ENCODE data around the gene LSM14B.
A peak's percentile ranks its signal among the peaks of the same experiment; 100 is the strongest.

LSM14B gene

GRCh38 chr20:62139636-62140035 is 17.4 kb downstream of the LSM14B start:
- Histone ChIP-seq H3K27ac (replicated peaks) (no peak overlapping the region), H3K27me3 (ENCODE audit: insufficient read depth, poor library complexity, severe bottlenecking) (no peaks in the 10 kb centered on the region), H3K4me3 (replicated peaks; ENCODE audit: insufficient read depth, low read length) (no peak overlapping the region)
- no peak for DNase-seq (ENCODE audit: low read depth in 1 of 2, low spot score in 1 of 2)
- TF ChIP-seq REST (IDR thresholded peaks at IDR 0.05; ENCODE audit: insufficient replicate concordance, low read depth) (no peak), POLR2AphosphoS5 (IDR thresholded peaks at IDR 0.05; ENCODE audit: low read depth) (no peak)

GRCh38 chr20:62141043-62141396 is 18.7 kb downstream of the LSM14B start:
- H3K4me3 ChIP-seq (replicated peaks; ENCODE audit: insufficient read depth, low read length) = peak overlapping the region; percentile 11; the same call in 1 of the 2 replicates
- no peak; the same call in 1 of the 2 replicates for TF ChIP-seq POLR2AphosphoS5 (IDR thresholded peaks at IDR 0.05; ENCODE audit: low read depth)
- TF ChIP-seq GABPA (IDR thresholded peaks at IDR 0.05; ENCODE audit: low read depth) = no peak
- TF ChIP-seq CTCF (IDR thresholded peaks at IDR 0.05; ENCODE audit: insufficient read depth, low read length) = no peak
- H3K27ac ChIP-seq (replicated peaks) = peak overlapping the region; percentile 93
- no peaks in the 10 kb centered on the region for H3K27me3 ChIP-seq (ENCODE audit: insufficient read depth, poor library complexity, severe bottlenecking)
- no peak for DNase-seq (ENCODE audit: low read depth in 1 of 2, low spot score in 1 of 2)

- DNase-seq (ENCODE audit: low read depth in 1 of 2, low spot score in 1 of 2) = peak; percentile 55 to 68
- TF ChIP-seq CTCF (IDR thresholded peaks at IDR 0.05; ENCODE audit: insufficient read depth, low read length) (peak; percentile 24), REST (IDR thresholded peaks at IDR 0.05; ENCODE audit: insufficient replicate concordance, low read depth) (no peak)
- Histone ChIP-seq H3K4me3 (replicated peaks; ENCODE audit: insufficient read depth, low read length) (peak overlapping the region; percentile 68), H3K27me3 (ENCODE audit: insufficient read depth, poor library complexity, severe bottlenecking) (no peaks in the 10 kb centered on the region), H3K27ac (replicated peaks) (peak overlapping the region; percentile 93)
These were observed 19.3 kb downstream of the LSM14B start for GRCh38 chr20:62141397-62142251.

- no peaks in the 10 kb centered on the region for H3K27me3 ChIP-seq (ENCODE audit: insufficient read depth, poor library complexity, severe bottlenecking)
- peak overlapping the region; percentile 68 for H3K4me3 ChIP-seq (replicated peaks; ENCODE audit: insufficient read depth, low read length)
- DNase-seq (ENCODE audit: low read depth in 1 of 2, low spot score in 1 of 2) = no peak
- TF ChIP-seq SPI1 (IDR thresholded peaks at IDR 0.05; ENCODE audit: borderline replicate concordance, low read depth) = no peak
- TF ChIP-seq CTCF (IDR thresholded peaks at IDR 0.05; ENCODE audit: insufficient read depth, low read length) = no peak
- no peak for TF ChIP-seq GABPA (IDR thresholded peaks at IDR 0.05; ENCODE audit: low read depth)
- no peak for TF ChIP-seq POLR2AphosphoS5 (IDR thresholded peaks at IDR 0.05; ENCODE audit: low read depth)
- peak overlapping the region; percentile 93 for H3K27ac ChIP-seq (replicated peaks)
These were observed 20.2 kb downstream of the LSM14B start for GRCh38 chr20:62142252-62143080.
